Lung (tissue), 12 donors: ENCODE data around the gene ASPSCR1. TPM values are rescaled to one million over a fixed set of nuclear protein-coding genes. Genes with fewer than 3 reads are reported as not detected.

ENCODE experiments used
- ATAC-seq: fragments of 200-7000 bp; cut with Tn5 transposase; one replicate; pipeline ENCODE4 v1.9.1; 2020; ENCODE audit warnings: moderate number of reproducible peaks; ENCODE audit not compliant: insufficient read depth, low FRiP score
- DNase-seq, 3 donors: peaks; one replicate each; pipeline ENCODE4 v3.0.0-alpha.2; 2013 to 2017
- H3K27ac ChIP-seq, 2 donors: one replicate each; pipeline ENCODE4 v1.5.1; 2013; ENCODE audit warnings: mild to moderate bottlenecking in 2 of 2, moderate library complexity in 2 of 2, control low read depth in 1 of 2, inconsistent platforms in 1 of 2, low read depth in 1 of 2, low read length in 1 of 2
- H3K27me3 ChIP-seq, 3 donors: one replicate each; pipeline ENCODE4 v1.5.1; 2013; ENCODE audit warnings: low read length in 2 of 3; ENCODE audit not compliant: control insufficient read depth in 3 of 3, insufficient read depth in 3 of 3
- H3K36me3 ChIP-seq, 4 donors: one replicate each; pipeline ENCODE4 v1.5.1; 2013; ENCODE audit warnings: low read length in 4 of 4, mild to moderate bottlenecking in 1 of 4, moderate library complexity in 1 of 4; ENCODE audit not compliant: control insufficient read depth in 4 of 4, insufficient read depth in 4 of 4
- H3K4me1 ChIP-seq, 5 donors: one replicate each; pipeline ENCODE4 v1.5.1; 2013; ENCODE audit warnings: low read length in 5 of 5, mild to moderate bottlenecking in 2 of 5, moderate library complexity in 1 of 5; ENCODE audit not compliant: control insufficient read depth in 5 of 5, insufficient read depth in 5 of 5
- H3K4me3 ChIP-seq: one replicate; pipeline ENCODE4 v1.5.1; 2013; ENCODE audit warnings: mild to moderate bottlenecking, control low read depth, moderate library complexity
- H3K9ac ChIP-seq, 2 donors: one replicate each; pipeline ENCODE4 v1.5.1; 2013; ENCODE audit warnings: low read length in 2 of 2, control low read depth in 1 of 2; ENCODE audit not compliant: insufficient read depth in 1 of 2
- H3K9me3 ChIP-seq, 4 donors: one replicate each; pipeline ENCODE4 v1.5.1; 2013; ENCODE audit warnings: low read length in 3 of 4, mild to moderate bottlenecking in 1 of 4, moderate library complexity in 1 of 4; ENCODE audit not compliant: control insufficient read depth in 4 of 4, insufficient read depth in 3 of 4
- CTCF ChIP-seq: IDR thresholded peaks from 2 replicates; pipeline ENCODE4 v1.5.1; 2012; ENCODE audit warnings: mild to moderate bottlenecking; ENCODE audit errors: control extremely low read depth, extremely low read depth
- WGBS, 2 donors: extraction: QIAGEN DNeasy Blood & Tissue Kit; methylation state at CpG; one replicate each; pipeline ENCODE4 v1.1.7; 2013; 5-methylcytosine and 5-hydroxymethylcytosine counted together
- polyA plus RNA-seq, 2 donors: library from polyadenylated mRNA; stranded (reverse); fragments of 200-250 nt; gene quantifications; one replicate each; pipeline ENCODE4 v1.2.1, GENCODE V29; 2013
- total RNA-seq, 2 donors: library from RNA; depleted of rRNA in 1 of 2; stranded (reverse); fragments of >200 nt in 1 of 2; gene quantifications; one replicate each; pipeline ENCODE4 v1.2.1, GENCODE V29; 2014 to 2021
- donor health status: control.
- donor health status: control.
- donor health status: Bipolar disorder and iron deficiency.
- donor health status: healthy.
- donor health status: DM: yes; HTN: yes; CAD: no.

ASPSCR1 gene
- total and polyA plus RNA-seq, 4 donors: 22.9 to 68.6 (median 42.4) TPM

- DNase-seq (no peak), ATAC-seq (no peak)
- WGBS, 2 donors: 14 to 22% methylated on average over 66 to 79 of the region's 79 CpGs
- no peaks in the 10 kb centered on the region for H3K9me3 ChIP-seq
- H3K4me1 ChIP-seq: peaks cover 0 to 24% (median 8%) of the 10 kb centered on the region in 5 donors
- peak overlapping the region; percentile 19 to 68 for H3K9ac ChIP-seq
- no peaks in the 10 kb centered on the region for H3K27me3 ChIP-seq
- peaks cover 0 to 49% (median 13%) of the 10 kb centered on the region in 4 donors for H3K36me3 ChIP-seq
- H3K27ac ChIP-seq: peak overlapping the region in 1 of 2 donors; percentile 30
- peak overlapping the region; percentile 74 for H3K4me3 ChIP-seq
- TF ChIP-seq CTCF: no peak
Observed at GRCh38 chr17:82050761-82051641, 73.6 kb downstream of the ASPSCR1 start.

- no peaks in the 10 kb centered on the region for H3K9me3 ChIP-seq
- peak; percentile 63 to 74 (median 73) for DNase-seq
- H3K4me3 ChIP-seq: peak within 1 kb of the TSS; percentile 74
- H3K27ac ChIP-seq: peak within 1 kb of the TSS; percentile 30 to 47
- ATAC-seq: peak; percentile 64
- H3K36me3 ChIP-seq: peaks cover 0 to 57% (median 14%) of the 10 kb centered on the region in 4 donors
- peaks cover 0 to 24% (median 8%) of the 10 kb centered on the region in 5 donors for H3K4me1 ChIP-seq
- H3K9ac ChIP-seq: peak within 1 kb of the TSS; percentile 19 to 68
- 1% methylated on average over 72 to 94 of the region's 94 CpGs for WGBS, 2 donors
- H3K27me3 ChIP-seq: no peaks in the 10 kb centered on the region
- no peak for TF ChIP-seq CTCF
Observed at GRCh38 chr17:82051776-82052637, 74.6 kb downstream of the ASPSCR1 start, which contains the start of the genes GPS1 and RFNG. TSS of gene GPS1 (plus strand) at chr17:82051898. CDS start at chr17:82051932, 34 bp downstream. TSS of gene RFNG (minus strand) at chr17:82051811. CDS start at chr17:82051766, 45 bp downstream.

- TF ChIP-seq CTCF: no peak
- H3K4me1 ChIP-seq: peaks cover 0 to 24% (median 8%) of the 10 kb centered on the region in 5 donors
- ATAC-seq: no peak
- peak overlapping the region in 1 of 2 donors; percentile 1 for H3K9ac ChIP-seq
- peak overlapping the region in 1 of 2 donors; percentile 12 for H3K27ac ChIP-seq
- WGBS, 2 donors: 26 to 53% methylated on average over 13 to 19 of the region's 19 CpGs
- DNase-seq: peak in 1 of 3 donors; percentile 9
- no peaks in the 10 kb centered on the region for H3K9me3 ChIP-seq
- H3K4me3 ChIP-seq: peak overlapping the region; percentile 74
- H3K27me3 ChIP-seq: no peaks in the 10 kb centered on the region
- peaks cover 5 to 57% (median 16%) of the 10 kb centered on the region in 4 donors for H3K36me3 ChIP-seq
Observed at GRCh38 chr17:82052638-82053059, 75.2 kb downstream of the ASPSCR1 start.
